ENCODE data around the gene CFAP99.

The CFAP99 gene

GRCh38 chr4:2393353-2394270 lies 25.1 kb upstream of the CFAP99 start:
- no peak for DNase-seq

- DNase-seq = no peak
Observed at GRCh38 chr4:2394528-2394927, 24.2 kb upstream of the CFAP99 start.

GRCh38 chr4:2395038-2395437 lies 23.7 kb upstream of the CFAP99 start:
- DNase-seq = no peak

- DNase-seq = no peak
Observed at GRCh38 chr4:2395584-2395983, 23.2 kb upstream of the CFAP99 start.

GRCh38 chr4:2396781-2397368 lies 21.9 kb upstream of the CFAP99 start:
- DNase-seq = no peak

- no peak for DNase-seq
Observed at GRCh38 chr4:2397596-2398379, 21.0 kb upstream of the CFAP99 start.

- no peak for DNase-seq
Observed at GRCh38 chr4:2399216-2399615, 19.5 kb upstream of the CFAP99 start.

- no peak for DNase-seq
Observed at GRCh38 chr4:2399631-2400190, 19.0 kb upstream of the CFAP99 start.

- DNase-seq = no peak
Observed at GRCh38 chr4:2400841-2401609, 17.7 kb upstream of the CFAP99 start.

GRCh38 chr4:2401610-2401983 lies 17.2 kb upstream of the CFAP99 start:
- no peak for DNase-seq

- DNase-seq = no peak
Observed at GRCh38 chr4:2402048-2402842, 16.5 kb upstream of the CFAP99 start.

- DNase-seq = no peak
Observed at GRCh38 chr4:2402941-2403340, 15.8 kb upstream of the CFAP99 start.

- no peak for DNase-seq
Observed at GRCh38 chr4:2406406-2406805, 12.3 kb upstream of the CFAP99 start.

GRCh38 chr4:2406920-2407319 lies 11.8 kb upstream of the CFAP99 start:
- DNase-seq = no peak

- no peak for DNase-seq
Observed at GRCh38 chr4:2407991-2408342, 10.8 kb upstream of the CFAP99 start.

- DNase-seq = no peak
Observed at GRCh38 chr4:2408401-2408958, 10.3 kb upstream of the CFAP99 start.

- no peak for DNase-seq
Observed at GRCh38 chr4:2408976-2409375, 9.8 kb upstream of the CFAP99 start.

GRCh38 chr4:2409381-2409783 lies 9.4 kb upstream of the CFAP99 start:
- no peak for DNase-seq

GRCh38 chr4:2411786-2412510 lies 6.8 kb upstream of the CFAP99 start:
- DNase-seq = no peak

- DNase-seq = peak; percentile 35
Observed at GRCh38 chr4:2412534-2412884, 6.2 kb upstream of the CFAP99 start.

Data from activated T-cell treated with anti-CD3 and anti-CD28 coated beads for 4 hours (primary cell).